DND-41 (cell line): ENCODE data around the gene SLC8A3.

ENCODE experiments used
- CTCF ChIP-seq: IDR thresholded peaks from 2 replicates; pipeline ENCODE4 v1.5.1; 2012; ENCODE audit warnings: borderline replicate concordance, low read length, moderate library complexity, mild to moderate bottlenecking; ENCODE audit not compliant: poor library complexity, severe bottlenecking; ENCODE audit errors: extremely low read depth
- EZH2 ChIP-seq: IDR thresholded peaks from 3 replicates; pipeline ENCODE4 v1.6.1; 2012; ENCODE audit warnings: borderline replicate concordance, low read depth, mild to moderate bottlenecking, moderate library complexity, low read length, inconsistent platforms; ENCODE audit not compliant: severe bottlenecking

GRCh38 chr14:70177081-70177800, 11.5 kb downstream of the SLC8A3 start:
- no peak for TF ChIP-seq CTCF
- no peak for TF ChIP-seq EZH2
